ENCODE results near the gene HCRTR1. TPM values are rescaled to one million over a fixed set of nuclear protein-coding genes. Genes with fewer than 3 reads are reported as not detected.

HCRTR1 gene
- total and polyA plus RNA-seq, 2 donors (not counting 1 experiment from before 2014, with no cell fraction given), result 0.22 TPM; not detected in 1

DNA sequence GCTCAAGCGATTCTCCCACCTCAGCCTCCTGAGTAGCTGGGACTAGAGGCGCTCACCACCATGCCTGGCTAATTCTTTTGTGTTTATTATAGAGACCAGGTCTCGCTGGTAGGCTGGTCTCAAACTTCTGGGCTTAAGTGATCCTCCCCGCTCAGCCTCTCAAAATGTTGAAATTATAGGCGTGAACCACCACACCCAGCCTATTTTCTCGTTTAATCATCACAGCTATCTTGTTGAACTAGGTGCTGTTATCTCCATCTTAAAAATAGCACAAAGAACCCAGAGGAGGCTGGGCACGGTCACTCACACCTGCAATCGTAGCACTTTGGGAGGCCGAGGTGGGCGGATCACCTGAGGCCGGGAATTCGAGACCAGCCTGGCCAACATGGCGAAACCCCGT is 58.3 kb downstream of the HCRTR1 start:
- H4K20me1 ChIP-seq (ENCODE audit: control insufficient read depth, insufficient read depth, low read length, poor library complexity, severe bottlenecking), result no peaks in the 10 kb centered on the region
- no peak for TF ChIP-seq EZH2 (IDR thresholded peaks at IDR 0.05; ENCODE audit: borderline replicate concordance, insufficient read depth, low read depth, low read length, poor library complexity, severe bottlenecking)
- TF ChIP-seq, protein P1, sequence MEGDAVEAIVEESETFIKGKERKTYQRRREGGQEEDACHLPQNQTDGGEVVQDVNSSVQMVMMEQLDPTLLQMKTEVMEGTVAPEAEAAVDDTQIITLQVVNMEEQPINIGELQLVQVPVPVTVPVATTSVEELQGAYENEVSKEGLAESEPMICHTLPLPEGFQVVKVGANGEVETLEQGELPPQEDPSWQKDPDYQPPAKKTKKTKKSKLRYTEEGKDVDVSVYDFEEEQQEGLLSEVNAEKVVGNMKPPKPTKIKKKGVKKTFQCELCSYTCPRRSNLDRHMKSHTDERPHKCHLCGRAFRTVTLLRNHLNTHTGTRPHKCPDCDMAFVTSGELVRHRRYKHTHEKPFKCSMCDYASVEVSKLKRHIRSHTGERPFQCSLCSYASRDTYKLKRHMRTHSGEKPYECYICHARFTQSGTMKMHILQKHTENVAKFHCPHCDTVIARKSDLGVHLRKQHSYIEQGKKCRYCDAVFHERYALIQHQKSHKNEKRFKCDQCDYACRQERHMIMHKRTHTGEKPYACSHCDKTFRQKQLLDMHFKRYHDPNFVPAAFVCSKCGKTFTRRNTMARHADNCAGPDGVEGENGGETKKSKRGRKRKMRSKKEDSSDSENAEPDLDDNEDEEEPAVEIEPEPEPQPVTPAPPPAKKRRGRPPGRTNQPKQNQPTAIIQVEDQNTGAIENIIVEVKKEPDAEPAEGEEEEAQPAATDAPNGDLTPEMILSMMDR (IDR thresholded peaks at IDR 0.05), result no peak
- no peak for DNase-seq
- no peak for ATAC-seq (ENCODE audit: low read depth)
- H3K79me2 ChIP-seq (ENCODE audit: control insufficient read depth, insufficient read depth, low read length), result no peaks in the 10 kb centered on the region
- Mint-ChIP-seq H3K27ac (no peak overlapping the region), H3K4me1 (no peaks in the 10 kb centered on the region), H3K9me3 (ENCODE audit: insufficient read depth) (no peaks in the 10 kb centered on the region), H3K4me3 (no peak overlapping the region), H3K27me3 (peaks cover 28% of the 10 kb centered on the region)
- CTCF ChIA-PET, result interaction anchor here (1.4 kb wide), 1 partner anchor 387 kb away, joined by 3 read pairs; no protein-coding TSS in a partner anchor
- H3K4me3 ChIP-seq (ENCODE audit: control extremely low read depth in 1 of 5, extremely low read depth in 1 of 5, insufficient read depth in 1 of 5, low read depth in 2 of 5, low read length in 4 of 5), result no peak overlapping the region
- H3K4me2 ChIP-seq (replicated peaks; ENCODE audit: low read depth, low read length, poor library complexity, severe bottlenecking), result no peak overlapping the region
- H3K9ac ChIP-seq (ENCODE audit: low read length), result no peak overlapping the region
- no peaks in the 10 kb centered on the region for H3K36me3 ChIP-seq (replicated peaks in 1 of 2; ENCODE audit: control extremely low read depth in 1 of 2, control insufficient read depth in 1 of 2, extremely low read depth in 1 of 2, insufficient read depth in 2 of 2, low read length in 1 of 2)
- intact Hi-C loops (cut with micrococcal nuclease), result no loop called here
- 94% methylated on average over 10 of the region's 14 CpGs for WGBS (ENCODE audit: insufficient coverage)
- no peak overlapping the region for H2AFZ ChIP-seq (ENCODE audit: insufficient read depth, low read depth, low read length, poor library complexity, severe bottlenecking)
- POLR2A ChIA-PET, result no interaction called here
- H3K4me1 ChIP-seq (ENCODE audit: control insufficient read depth in 2 of 2, insufficient read depth in 2 of 2, low read length in 2 of 2), result no peaks in the 10 kb centered on the region
- no peak overlapping the region for H3K27ac ChIP-seq (ENCODE audit: low read length in 2 of 2)
- H3K9me3 ChIP-seq (ENCODE audit: control extremely low read depth in 1 of 3, control insufficient read depth in 2 of 3, insufficient read depth in 1 of 3, low read length in 2 of 3), result no peaks in the 10 kb centered on the region
- H3K27me3 ChIP-seq (replicated peaks in 1 of 4; ENCODE audit: control extremely low read depth in 1 of 4, control insufficient read depth in 3 of 4, insufficient read depth in 4 of 4, low read length in 3 of 4), result peaks cover 0 to 13% (median 1%) of the 10 kb centered on the region in 4 experiments

Other genes starting within 250 kb of the HCRTR1 start
- not detected in 2 replicates for gene FABP3, start 244.6 kb upstream of the HCRTR1 start, total RNA-seq
- gene FABP3, start 244.6 kb upstream of the HCRTR1 start, polyA plus RNA-seq, result not detected in 2 replicates
- gene SERINC2, start 204.5 kb upstream of the HCRTR1 start, total RNA-seq, result 0.32 and 1.4 TPM in 2 replicates
- 0.75 and 1.2 TPM in 2 replicates for gene SERINC2, start 204.5 kb upstream of the HCRTR1 start, polyA plus RNA-seq
- gene TINAGL1, start 41.2 kb upstream of the HCRTR1 start, total RNA-seq, result not detected in 2 replicates
- not detected in 2 replicates for gene TINAGL1, start 41.2 kb upstream of the HCRTR1 start, polyA plus RNA-seq
- gene PEF1, start 27.2 kb downstream of the HCRTR1 start, total RNA-seq, result 36.7 and 46.9 TPM in 2 replicates
- 46.7 and 49.4 TPM in 2 replicates for gene PEF1, start 27.2 kb downstream of the HCRTR1 start, polyA plus RNA-seq
- gene COL16A1, start 86.3 kb downstream of the HCRTR1 start, total RNA-seq, result not detected in 2 replicates
- gene COL16A1, start 86.3 kb downstream of the HCRTR1 start, polyA plus RNA-seq, result 0.07 TPM in 1 of 2 replicates, not detected in the other
- 1.6 and 1.9 TPM in 2 replicates for gene ADGRB2, start 146.7 kb downstream of the HCRTR1 start, total RNA-seq
- 1.0 and 2.7 TPM in 2 replicates for gene ADGRB2, start 146.7 kb downstream of the HCRTR1 start, polyA plus RNA-seq
- gene SPOCD1, start 198.3 kb downstream of the HCRTR1 start, total RNA-seq, result not detected in 2 replicates
- 0.25 TPM in 1 of 2 replicates, not detected in the other for gene SPOCD1, start 198.3 kb downstream of the HCRTR1 start, polyA plus RNA-seq

Data from B cell (primary cell).